Panc1 (cell line): ENCODE data around the gene FERMT3. TPM values are rescaled to one million over a fixed set of nuclear protein-coding genes. Genes with fewer than 3 reads are reported as not detected.

ENCODE experiments used
- ATAC-seq: fragments of 200-7000 bp; cut with Tn5 transposase; 2 replicates; pipeline ENCODE4 v1.9.1; 2020; ENCODE audit warnings: mild to moderate bottlenecking, moderate library complexity
- BruUV-seq: library from RNA; stranded (reverse); fragments of 400-500 nt; replicated peaks from 2 replicates; lab custom pipeline; 2021; lab: Mats Ljungman, UMichigan
- CTCF ChIA-PET: fragments of 300-600 bp; sonication (Branson Sonifier 250); formaldehyde crosslinking; loops from one replicate; lab custom pipeline; 2022; ENCODE audit warnings: antibody characterized with exemption; lab: Charles Lee
- POLR2A ChIA-PET: fragments of 300-600 bp; sonication (Branson Sonifier 250); formaldehyde crosslinking; loops from one replicate; lab custom pipeline; 2022; ENCODE audit warnings: antibody characterized with exemption; lab: Charles Lee
- DNase-seq: peaks from one replicate; pipeline ENCODE4 v3.0.0-alpha.2; 2010; ENCODE audit warnings: low read depth, low spot score
- H3K27ac ChIP-seq: 2 replicates; pipeline ENCODE4 v1.5.1; 2011; ENCODE audit warnings: mild to moderate bottlenecking, low read length, inconsistent platforms
- H3K27me3 ChIP-seq: fragments of 200-500 bp; sonication (Bioruptor generic); 2 replicates; pipeline ENCODE4 v1.6.0; 2014; ENCODE audit warnings: low read length, inconsistent platforms; ENCODE audit not compliant: control insufficient read depth, insufficient read depth
- H3K36me3 ChIP-seq: fragments of 200-500 bp; sonication (Bioruptor generic); 2 replicates; pipeline ENCODE4 v1.5.1; 2014; ENCODE audit warnings: inconsistent platforms, mild to moderate bottlenecking, low read length, moderate library complexity; ENCODE audit not compliant: control insufficient read depth, insufficient read depth
- H3K4me1 ChIP-seq: 2 replicates; pipeline ENCODE4 v1.5.1; 2011; ENCODE audit warnings: inconsistent platforms, mild to moderate bottlenecking, low read length, moderate library complexity; ENCODE audit not compliant: control insufficient read depth, insufficient read depth
- H3K4me3 ChIP-seq, 2 experiments: 2 replicates each; pipeline ENCODE4 v1.5.1; 2011 to 2012; ENCODE audit warnings: low read depth in 2 of 2, low read length in 2 of 2, mild to moderate bottlenecking in 2 of 2, inconsistent platforms in 1 of 2, moderate library complexity in 1 of 2
- H3K9me3 ChIP-seq: fragments of 200-500 bp; sonication (Bioruptor generic); 2 replicates; pipeline ENCODE4 v1.5.1; 2014; ENCODE audit warnings: low read depth, mild to moderate bottlenecking, inconsistent platforms, low read length, moderate library complexity; ENCODE audit not compliant: control insufficient read depth, insufficient read depth
- CTCF ChIP-seq: fragments of 450-650 bp; IDR thresholded peaks from 2 replicates; pipeline ENCODE4 v1.5.1; 2017; ENCODE audit warnings: mild to moderate bottlenecking
- POLR2AphosphoS5 ChIP-seq: IDR thresholded peaks from 2 replicates; pipeline ENCODE4 v1.6.1; 2012; ENCODE audit warnings: mild to moderate bottlenecking, low read depth, low read length, moderate library complexity
- REST ChIP-seq, 2 experiments: IDR thresholded peaks; 2 replicates each; pipeline ENCODE4 v1.6.1; 2011 to 2012; ENCODE audit warnings: low read depth in 2 of 2, control low read depth in 1 of 2, low read length in 1 of 2, mild to moderate bottlenecking in 1 of 2, moderate library complexity in 1 of 2; ENCODE audit not compliant: insufficient read depth in 1 of 2
- SIN3A ChIP-seq: IDR thresholded peaks from 2 replicates; pipeline ENCODE4 v1.6.1; 2012; ENCODE audit warnings: low read depth, mild to moderate bottlenecking, low read length, moderate library complexity, borderline replicate concordance; ENCODE audit not compliant: insufficient read depth
- TCF7L2 ChIP-seq: IDR thresholded peaks from 2 replicates; pipeline ENCODE4 v1.6.1; 2011; ENCODE audit warnings: mild to moderate bottlenecking, low read depth, low read length, inconsistent platforms
- in situ Hi-C: cut with HindIII; loops from 2 replicates; pipeline ENCODE4 v1.10.0; 2016; ENCODE audit warnings: low sequenced_read_pairs, low pct_unique_long_range_greater_than_20kb
- intact Hi-C: fragments of 100-400 bp; cut with micrococcal nuclease; formaldehyde crosslinking; loops from one replicate; pipeline ENCODE4 v1.10.0; 2022; ENCODE audit not compliant: unreplicated experiment
- total RNA-seq: library from RNA; stranded (reverse); gene quantifications from one replicate; pipeline ENCODE4 v1.2.1, GENCODE V29; 2021; ENCODE audit not compliant: unreplicated experiment

FERMT3 gene
- total RNA-seq, 1 experiment from 2014 or later = 2.9 TPM

GRCh38 chr11:64253481-64253880 is 47.0 kb downstream of the FERMT3 start:
- ChIA-PET CTCF (no interaction called here), POLR2A (no interaction called here)
- Histone ChIP-seq H3K9me3 (no peaks in the 10 kb centered on the region), H3K4me3 (no peak overlapping the region), H3K4me1 (peaks cover 32% of the 10 kb centered on the region), H3K27ac (peak overlapping the region; percentile 34; the same call in 1 of the 2 replicates), H3K27me3 (no peaks in the 10 kb centered on the region), H3K36me3 (peaks cover 3% of the 10 kb centered on the region; the same call in 1 of the 2 replicates)
- BruUV-seq = no TSS peak
- no peak for DNase-seq
- ATAC-seq = no peak
- in situ Hi-C loops (no loop called here), intact Hi-C loops (no loop called here)
- TF ChIP-seq POLR2AphosphoS5 (no peak), REST (IDR thresholded peaks at IDR 0.05; ENCODE audit: insufficient read depth in 1 of 2, low read depth in 2 of 2, low read length in 1 of 2) (no peak), TCF7L2 (no peak), SIN3A (no peak), CTCF (no peak)

GRCh38 chr11:64254326-64254725 is 47.8 kb downstream of the FERMT3 start:
- Histone ChIP-seq H3K27me3 (no peaks in the 10 kb centered on the region), H3K4me3 (no peak overlapping the region), H3K9me3 (no peaks in the 10 kb centered on the region), H3K36me3 (peaks cover 3% of the 10 kb centered on the region; the same call in 1 of the 2 replicates), H3K4me1 (peaks cover 24% of the 10 kb centered on the region), H3K27ac (no peak overlapping the region)
- no TSS peak for BruUV-seq
- ChIA-PET CTCF (interaction anchor here (0.6 kb wide), 1 partner anchor 31 kb away, joined by 6 read pairs; the partner anchor contains the start of gene GPR137), POLR2A (no interaction called here)
- DNase-seq = no peak
- TF ChIP-seq REST (IDR thresholded peaks at IDR 0.05; ENCODE audit: insufficient read depth in 1 of 2, low read depth in 2 of 2, low read length in 1 of 2) = no peak
- no peak for TF ChIP-seq CTCF
- no peak for TF ChIP-seq SIN3A
- TF ChIP-seq POLR2AphosphoS5 = no peak
- no peak for TF ChIP-seq TCF7L2
- ATAC-seq = no peak
- in situ Hi-C loops = no loop called here
- intact Hi-C loops = no loop called here
